GM21367 (cell line): ENCODE data around the gene RAD51B.

Experiments used
- ATAC-seq: cut with Tn5 transposase; IDR thresholded peaks from one replicate; pipeline ENCODE4 v1.9.1; 2021; ENCODE audit not compliant: unreplicated experiment

The RAD51B gene

DNA sequence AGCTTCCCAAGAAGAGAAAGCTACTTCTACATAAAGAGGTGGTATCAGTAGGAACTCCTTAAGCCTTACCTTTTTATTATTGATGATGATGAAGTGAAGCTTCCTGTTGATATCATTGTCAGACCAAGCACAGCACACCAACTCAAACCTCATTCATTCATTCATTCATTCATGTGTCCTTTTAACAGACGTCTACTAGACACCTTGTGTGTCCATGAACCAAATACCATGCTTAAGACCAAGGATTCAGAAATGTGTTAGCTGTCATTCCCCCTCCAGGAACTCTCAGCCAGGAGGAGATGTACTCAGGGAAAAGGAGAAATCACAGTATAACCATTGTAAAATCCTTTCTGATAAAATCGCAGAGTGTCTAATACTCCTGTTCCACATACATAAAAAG, 778.5 kb downstream of the RAD51B start:
- no peak for ATAC-seq

DNA sequence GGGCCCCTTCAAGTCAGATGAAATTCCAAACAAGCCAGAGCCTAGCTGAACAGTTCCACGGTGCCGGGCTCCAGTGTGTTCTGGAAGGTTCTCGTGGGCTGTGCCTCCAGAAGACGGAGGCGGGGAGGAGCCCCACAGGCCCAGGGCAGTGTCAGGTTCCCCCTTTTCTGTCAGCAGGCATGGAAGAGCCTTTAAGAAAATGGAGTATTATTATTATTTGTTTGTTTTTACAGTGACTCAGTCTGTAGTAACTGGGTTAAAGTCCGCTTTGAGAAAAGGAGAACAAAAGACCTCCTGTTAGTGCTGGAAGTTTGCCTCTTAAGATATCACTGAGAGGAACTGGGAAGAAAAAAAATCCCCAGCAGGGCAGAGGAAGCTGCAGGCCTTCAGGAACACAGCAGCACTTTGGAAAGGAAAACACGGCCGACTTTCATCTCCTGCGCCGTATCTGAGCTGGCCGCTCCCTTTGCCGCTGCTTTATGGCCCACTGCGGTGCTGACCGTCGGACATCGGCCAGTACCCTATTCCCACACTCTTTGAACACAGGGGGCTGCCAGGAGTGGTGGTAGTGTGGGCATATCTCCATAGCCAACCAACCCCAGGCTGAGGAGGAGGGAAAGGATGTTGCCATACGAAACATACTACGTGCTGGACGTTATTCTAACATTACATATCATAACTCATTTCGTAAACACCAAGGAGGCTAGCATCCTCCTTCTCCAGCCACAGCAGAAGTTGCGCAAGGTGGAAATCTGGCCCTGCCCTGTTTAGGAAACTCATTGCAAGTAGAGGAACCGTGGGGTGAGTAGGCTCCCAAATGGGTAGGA, 779.3 kb downstream of the RAD51B start:
- no peak for ATAC-seq

DNA sequence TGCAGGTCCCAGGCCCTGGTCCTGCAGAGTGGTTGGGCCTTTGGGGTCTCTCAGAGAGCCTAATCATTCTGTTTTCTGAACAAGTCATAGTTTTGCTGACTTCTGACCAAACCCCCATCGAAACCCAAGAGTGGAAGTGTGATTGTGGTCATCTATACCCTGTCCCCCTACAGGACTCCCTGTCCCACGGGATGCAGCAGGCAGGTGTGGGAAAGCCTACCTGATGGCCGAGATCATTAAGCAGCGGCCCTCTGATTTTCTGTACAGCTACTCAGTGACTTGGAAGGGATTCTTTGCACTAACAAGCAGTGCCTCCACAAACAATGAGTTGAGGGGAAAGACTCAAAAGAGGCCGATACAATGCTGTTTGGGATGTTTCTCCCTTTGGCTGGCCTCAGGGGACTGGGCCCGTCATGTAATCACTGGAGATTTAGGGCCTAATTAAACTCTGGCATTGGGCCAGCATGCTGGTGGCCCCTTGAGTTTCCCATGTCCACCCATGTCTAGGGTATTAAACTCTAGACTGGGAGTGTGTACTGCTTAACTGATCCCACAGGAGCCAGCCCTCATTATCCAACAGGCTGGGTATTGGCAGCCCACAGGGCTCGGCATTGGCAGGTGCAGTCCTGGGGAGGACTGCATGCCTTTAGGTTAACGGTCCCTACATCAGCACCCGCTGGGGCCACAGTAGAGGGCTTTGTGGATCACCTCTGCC, 780.5 kb downstream of the RAD51B start:
- no peak for ATAC-seq

DNA sequence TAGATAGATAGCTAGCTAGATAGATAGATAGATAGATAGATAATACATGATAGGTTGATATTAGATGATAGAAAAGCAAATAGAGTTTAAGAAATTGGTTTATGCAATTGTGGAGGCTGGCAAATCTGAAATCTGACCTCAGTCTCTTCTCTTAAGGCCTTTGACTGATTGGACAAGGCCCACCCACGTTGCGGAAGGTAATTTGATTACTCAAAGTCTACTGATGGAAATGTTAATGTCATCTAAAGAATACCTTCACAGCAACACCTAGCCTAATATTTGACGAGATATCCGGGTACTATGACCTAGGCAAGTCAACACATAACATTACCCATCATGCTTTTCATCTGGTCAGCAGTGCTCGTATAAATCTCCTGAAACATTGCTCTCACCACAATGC, 782.9 kb downstream of the RAD51B start:
- no peak for ATAC-seq

DNA sequence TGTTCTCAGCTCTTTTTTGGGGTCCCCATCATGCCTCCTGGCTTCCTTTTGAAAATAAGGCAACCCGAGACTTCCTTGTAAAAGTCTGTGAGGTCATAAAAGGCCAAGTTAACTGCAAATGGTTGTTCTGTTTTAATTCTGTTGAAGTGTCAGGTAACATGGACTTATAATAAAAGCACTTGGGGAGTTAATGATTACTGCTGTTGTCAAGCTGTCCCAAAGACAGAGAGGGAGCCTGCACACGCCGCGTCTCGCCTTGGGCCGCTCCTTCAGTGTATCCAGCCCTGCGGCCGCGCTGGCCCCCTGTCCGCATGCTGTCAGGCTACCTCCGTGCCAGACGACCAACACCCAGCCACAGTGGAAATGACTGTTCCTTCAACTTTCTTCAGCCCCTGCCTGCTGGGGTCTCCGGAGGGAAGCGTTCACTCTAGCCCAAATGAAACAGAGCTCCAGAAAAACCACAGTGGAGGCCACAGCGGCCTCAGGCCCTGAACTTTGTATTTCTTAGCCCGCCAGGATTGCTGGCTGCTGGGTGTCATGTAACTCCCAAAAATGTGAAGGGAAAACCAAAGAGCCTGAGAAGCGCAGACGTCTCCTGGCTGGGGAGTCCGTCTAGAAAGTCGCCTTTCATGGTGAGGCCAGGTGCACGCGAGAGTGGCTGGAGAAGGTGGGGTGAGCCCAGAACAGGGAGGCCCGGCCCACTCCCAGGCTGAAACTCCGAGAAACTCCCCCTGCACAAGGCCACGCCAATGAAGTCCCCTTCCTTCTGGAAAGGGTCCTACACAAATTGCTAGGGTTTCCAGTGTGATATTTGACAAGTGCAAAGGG, 784.2 kb downstream of the RAD51B start:
- no peak for ATAC-seq

DNA sequence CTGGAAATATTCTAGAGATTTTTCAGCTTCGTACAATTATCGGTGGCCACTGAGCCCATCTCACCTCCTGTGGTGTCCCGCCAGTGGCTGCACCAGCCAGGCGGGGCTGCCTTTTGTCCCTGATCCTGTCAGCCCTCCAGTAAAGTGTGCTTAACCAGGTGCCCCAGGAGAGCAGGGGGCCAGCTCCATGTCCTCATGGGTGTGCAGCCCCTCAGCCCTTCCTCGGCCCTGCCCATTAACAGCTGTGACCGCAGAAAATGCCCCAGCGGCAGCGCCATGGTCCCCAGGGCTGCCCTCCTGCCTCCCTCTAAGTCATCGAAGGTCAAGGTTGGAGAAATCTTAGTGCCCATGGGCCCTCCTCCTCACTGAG, 784.8 kb downstream of the RAD51B start:
- no peak for ATAC-seq

DNA sequence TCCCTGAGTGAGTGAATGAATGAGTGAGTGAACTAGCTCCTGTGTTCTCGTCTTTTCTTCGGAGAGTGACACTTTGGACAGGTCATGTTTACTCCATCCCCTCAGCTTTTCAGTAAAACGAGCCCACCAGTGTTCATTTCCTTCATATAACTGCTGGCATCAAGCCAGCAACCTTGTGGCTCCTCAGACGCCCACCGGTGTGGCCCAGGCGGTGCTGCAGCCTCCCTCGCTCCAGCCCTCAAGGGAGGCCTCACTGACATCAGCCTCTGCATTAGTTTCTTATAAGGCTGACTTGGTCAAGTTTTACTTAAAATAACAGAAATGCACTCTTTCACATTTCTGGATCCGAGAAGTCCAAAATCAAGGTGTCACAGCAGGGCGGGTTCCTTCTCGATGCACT, 785.2 kb downstream of the RAD51B start:
- ATAC-seq = no peak

DNA sequence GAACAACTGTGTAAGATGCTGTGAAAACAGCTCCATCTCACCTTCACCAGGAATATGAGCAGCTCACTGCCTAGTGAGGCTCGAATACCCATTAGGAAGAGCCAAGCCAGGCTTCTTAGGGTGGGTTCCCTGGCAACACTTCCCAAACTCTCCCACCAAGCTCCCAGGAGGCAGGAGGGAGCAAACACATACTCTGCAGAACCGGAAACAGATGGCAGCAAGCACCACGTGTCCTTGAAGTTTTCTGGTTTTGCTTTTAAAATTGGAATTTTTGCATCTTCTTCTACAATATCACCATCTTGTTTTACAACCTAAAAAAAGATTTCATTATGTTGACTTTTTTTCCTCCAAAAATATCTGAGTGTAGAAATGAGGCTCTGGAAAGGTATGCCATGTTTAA, 786.6 kb downstream of the RAD51B start:
- ATAC-seq = no peak

DNA sequence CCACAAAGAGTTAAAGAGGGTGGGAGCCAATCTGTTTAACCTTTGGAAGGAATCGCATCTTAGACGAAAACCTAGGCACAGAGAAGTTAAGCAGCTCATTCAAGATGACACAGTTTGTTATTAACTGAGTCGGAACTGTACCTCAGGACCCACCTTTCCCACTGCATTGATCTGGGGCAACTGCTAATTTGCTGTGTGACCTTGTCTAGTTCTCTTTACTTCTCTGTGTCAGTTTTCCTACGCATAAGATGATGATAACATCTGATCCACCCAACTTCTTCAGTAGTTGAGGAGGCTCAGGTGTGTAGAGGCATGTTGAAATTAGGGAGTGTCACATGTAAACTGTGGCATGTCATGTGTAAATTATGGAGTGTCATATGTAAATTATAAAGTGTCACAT, 787.1 kb downstream of the RAD51B start:
- no peak for ATAC-seq

DNA sequence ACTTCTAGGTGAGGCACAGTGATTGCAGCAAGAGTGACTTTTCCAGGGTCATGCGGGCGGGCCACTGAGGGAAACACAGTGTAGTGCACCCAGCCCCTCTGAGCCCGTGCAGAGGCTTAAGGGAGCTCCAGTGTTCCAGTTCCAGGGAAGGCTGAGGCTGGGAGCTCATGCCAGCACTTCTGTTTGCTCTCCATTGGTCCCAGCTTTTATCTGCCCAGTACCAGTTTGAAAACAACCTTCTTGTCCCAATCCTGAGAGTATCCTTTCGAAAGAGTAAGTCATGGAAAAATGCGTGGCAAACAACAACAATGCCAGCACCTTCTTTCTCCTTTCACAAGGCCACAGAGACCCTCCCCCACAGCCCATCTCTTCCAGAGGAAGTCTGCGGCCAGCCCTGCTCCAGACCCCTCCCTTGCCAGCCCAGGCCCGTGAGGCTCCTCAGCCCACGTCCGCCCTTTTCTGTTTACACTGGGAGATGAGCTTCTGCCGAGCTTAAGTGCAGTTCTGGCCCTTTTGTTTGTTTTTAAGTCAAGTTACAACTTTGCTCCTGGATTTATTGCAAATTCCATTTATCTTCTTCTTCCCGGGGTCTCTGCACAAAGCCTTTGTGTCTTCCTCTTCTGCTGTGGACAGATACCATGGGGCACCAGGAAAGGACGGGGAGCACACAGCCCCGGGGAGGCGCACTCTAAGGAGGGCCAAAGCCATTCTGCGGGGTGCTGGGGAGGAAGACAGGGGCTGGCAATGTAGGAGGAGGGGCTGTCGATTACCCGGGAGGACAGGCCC, 787.7 kb downstream of the RAD51B start:
- ATAC-seq = no peak

DNA sequence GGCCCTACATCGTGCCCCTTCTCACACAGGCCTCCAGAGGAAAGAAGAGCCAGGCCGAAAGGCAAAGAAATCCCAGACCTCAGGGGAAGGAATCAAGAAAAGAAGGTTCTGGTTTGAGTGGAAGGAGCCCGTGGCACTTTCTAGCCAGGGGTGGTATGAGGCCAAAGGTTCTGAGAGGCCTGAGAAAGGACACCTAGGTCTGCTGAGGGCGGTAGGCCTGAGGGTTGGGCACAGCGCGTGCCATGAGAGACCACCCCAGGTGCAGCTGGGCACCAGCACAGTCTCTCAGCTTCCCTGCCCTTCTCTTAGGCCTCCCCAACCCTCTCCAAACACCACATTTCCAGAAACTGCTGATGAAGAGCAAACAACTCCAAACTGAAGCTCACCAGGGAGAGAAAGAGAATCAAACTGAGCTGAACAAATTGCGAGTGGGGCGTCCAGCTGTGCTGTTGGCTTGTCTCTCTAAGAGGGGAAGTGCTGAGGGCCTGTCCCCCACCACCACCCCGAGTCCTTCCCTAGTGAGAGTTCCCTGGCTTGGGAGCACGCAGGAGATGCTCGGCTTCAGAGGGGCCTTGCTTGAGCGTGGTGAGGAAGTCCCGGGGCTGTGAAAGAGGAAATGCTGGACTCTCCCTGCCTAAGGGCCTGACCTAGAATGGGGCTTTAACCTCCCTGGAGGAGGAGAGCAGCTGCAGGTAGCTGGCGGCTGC, 788.4 kb downstream of the RAD51B start:
- no peak for ATAC-seq

DNA sequence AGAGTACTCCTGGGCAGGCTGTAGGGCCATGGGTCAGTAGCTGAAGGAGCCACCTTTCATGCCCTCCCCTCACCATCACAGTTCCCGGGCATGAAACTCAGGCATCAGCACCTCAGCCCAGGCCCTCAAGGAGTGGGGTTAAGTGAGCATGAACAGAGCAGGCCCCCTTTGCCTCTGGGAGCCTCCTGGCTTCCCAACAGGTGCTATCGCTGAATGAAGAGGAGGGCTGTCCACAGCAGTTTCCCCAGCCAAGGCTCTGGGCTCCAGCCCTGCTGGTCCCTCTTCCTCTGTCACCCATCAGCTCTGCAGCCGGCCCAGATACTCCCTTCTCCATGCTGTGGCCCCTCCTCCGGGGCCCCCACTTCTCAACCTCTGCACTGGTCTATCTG, 789.0 kb downstream of the RAD51B start:
- no peak for ATAC-seq

DNA sequence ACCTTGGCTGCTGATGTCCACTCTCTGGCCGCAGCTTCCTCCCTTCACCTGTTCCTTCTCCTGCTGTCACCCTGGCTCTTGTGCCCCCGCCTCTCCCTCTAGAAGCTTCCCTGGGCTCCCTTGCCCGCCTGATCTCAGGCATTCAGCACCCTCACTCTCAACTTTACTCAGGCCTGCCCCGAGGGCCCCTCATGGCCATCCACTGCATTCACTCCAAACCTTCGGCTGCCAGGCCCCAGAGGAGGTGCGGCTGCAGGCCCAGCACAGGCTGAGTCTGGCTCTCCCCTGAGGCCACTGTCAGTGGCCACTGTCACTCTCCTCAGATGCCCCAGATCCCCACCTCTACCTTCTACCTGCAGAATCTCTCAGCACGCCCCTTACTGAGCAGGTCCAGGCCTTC, 789.4 kb downstream of the RAD51B start:
- ATAC-seq = no peak

DNA sequence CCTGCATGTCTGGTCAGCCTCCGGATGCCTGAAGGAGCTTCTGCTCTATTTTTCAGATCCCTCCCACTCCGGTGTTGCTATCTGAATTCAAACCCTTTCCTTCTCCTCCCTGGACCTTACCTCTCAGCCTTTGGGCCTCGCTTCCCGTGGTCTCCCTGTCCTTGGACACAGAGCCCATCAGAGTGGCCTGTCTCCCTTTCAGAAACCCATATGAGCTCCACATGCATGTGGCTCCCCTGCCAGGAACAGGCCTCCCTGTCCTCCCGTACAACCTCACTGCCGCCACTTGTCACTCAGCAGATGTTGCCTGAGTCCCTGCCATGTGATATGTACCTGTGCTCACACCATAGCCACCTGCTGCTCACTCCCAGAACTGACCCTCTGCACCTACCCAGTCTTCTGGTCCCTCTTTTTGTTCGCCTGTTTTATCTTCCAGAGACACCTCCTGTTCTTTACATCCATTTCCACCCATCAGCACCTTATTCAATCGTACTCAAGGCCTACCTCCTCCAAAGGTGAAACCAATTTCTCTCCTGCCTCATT, 790.7 kb downstream of the RAD51B start:
- ATAC-seq = no peak

DNA sequence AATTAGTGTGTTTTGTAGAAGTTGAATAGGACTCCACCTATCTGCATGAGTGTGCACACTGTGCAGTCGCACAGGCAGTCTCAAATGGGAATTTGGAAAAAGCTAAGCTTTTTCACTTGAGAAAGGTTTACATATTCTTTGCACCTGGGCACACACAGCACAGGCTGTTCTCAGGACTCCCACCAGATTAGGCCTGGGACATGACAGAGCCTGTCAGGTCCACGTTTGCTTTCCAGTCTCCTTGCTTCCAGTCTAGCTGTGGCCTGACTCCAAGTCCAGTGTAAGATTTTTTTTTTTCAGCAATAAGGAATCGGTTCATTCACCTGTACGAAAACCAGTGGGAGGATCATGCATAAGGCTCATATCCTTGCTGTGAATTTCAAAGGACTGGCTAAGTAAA, 792.0 kb downstream of the RAD51B start:
- no peak for ATAC-seq

DNA sequence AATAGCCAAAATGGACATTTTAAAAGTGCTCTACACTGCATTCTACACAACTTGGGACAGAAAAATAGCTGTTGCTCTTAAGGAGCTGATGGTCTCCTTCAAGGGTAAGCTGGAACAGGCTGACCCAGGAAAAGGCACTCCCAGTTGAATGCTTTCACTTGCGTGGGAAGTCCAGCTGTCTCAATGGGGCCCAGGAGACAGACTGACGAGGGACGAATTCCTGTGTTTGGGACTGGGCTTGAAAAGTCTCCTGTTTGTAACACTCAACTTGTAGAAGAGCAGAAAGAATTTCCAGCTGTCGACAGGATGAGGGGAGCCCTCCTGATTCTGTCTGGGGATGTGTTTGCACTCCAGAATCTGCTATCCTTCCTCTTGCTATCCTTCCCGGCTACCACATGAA, 792.5 kb downstream of the RAD51B start:
- no peak for ATAC-seq

DNA sequence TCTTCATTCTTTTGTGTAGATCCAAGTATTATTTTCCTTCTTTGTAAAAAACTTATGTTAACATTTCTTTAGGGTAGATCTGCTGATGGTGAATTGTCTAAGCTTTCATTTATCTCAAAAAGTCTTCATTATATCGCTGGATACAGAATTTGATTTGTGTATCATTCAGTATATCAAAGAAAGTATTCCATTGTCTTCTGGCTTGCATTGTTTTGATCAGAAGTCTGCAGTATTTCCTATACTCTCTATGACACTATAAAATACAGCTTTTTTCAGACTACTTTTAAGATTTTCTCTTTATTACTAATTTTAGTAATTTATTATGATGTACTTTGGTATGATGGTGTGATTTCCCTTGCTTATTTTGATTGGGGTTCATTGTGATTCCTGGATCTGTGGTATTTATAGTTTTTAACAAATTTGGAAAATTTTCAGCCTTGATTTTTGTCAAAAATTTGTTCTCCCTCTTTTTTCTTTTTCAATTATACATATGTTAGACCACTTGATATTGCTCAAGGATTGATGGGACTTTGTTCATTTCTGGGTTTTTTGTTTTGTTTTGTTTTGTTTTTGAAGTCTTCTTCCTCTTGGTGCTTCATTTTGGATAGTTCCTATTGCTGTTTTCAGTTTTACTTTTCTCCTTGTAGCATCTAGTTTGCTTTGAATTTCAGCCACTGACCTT, 796.8 kb downstream of the RAD51B start:
- no peak for ATAC-seq

DNA sequence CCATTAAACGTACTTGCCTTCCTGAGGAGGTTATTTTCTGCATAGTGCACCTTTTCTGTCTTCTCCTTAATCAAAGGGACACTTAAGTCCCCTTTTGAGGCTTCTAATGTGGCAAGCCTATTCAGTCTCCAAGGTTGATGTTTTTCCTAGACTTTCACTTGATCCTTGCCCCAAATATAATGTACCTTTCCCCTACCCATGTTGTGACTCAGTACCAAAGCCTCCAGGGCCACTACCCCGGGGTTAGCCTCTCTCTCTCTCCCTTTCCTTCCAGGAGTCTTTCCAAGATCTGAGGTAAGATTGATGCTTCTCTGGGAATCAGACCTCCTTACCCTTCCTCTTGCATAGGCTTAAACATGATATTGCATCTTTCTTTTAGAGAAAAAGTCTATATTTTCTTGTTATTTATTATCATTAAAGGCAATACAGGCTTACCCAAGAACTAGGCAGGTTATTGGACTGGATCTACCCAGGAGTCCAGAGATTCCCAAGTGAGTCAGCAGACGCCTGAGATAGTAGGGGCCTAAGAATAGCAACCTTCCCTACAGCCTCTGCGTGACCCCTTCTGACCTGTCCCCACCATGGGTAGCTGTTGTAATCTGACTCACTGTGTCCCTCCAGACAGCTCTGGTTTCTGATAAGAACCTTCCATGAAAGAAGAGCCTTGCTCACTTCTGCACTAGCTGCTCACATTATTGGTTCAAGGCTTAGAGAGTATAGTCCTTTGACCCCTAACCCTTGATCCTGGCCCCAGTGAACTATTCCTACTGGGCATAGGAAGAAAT, 800.4 kb downstream of the RAD51B start:
- no peak for ATAC-seq
